Ovary (tissue), 3 donors: ENCODE measurements around the gene MTM1.

Source experiments
- CTCF ChIP-seq, 3 donors: fragments of 450-650 bp in 2 of 3; fragments of 200-600 bp in 1 of 3; IDR thresholded peaks; one replicate each; pipeline versions ENCODE4 v1.5.1 to v1.8.0; 2016 to 2022; ENCODE audit warnings: antibody characterized with exemption in 3 of 3, mild to moderate bottlenecking in 1 of 3
- POLR2A ChIP-seq: fragments of 450-650 bp; IDR thresholded peaks from one replicate; pipeline ENCODE4 v1.6.1; 2017; ENCODE audit warnings: antibody characterized with exemption, mild to moderate bottlenecking, moderate library complexity
- donor health status: DM: no; HTN: no; CAD: no.

- TF ChIP-seq CTCF (IDR thresholded peaks at IDR 0.05), result no peak
- no peak for TF ChIP-seq POLR2A
These were observed 27.5 kb upstream of the MTM1 start for GRCh38 chrX:150540965-150541364.
